K562 (cell line): Measurements from ENCODE around the gene BCAS3. TPM values are rescaled to one million over a fixed set of nuclear protein-coding genes. Genes with fewer than 3 reads are reported as not detected.

Source experiments
- ATAC-seq: fragments of 200-7000 bp; cut with Tn5 transposase; 3 replicates; pipeline ENCODE4 v1.9.1; 2020; ENCODE audit warnings: moderate library complexity
- BruUV-seq: library from RNA; stranded (reverse); fragments of 400-500 nt; replicated peaks from 2 replicates; lab custom pipeline; 2021; lab: Mats Ljungman, UMichigan
- CTCF ChIA-PET: fragments of 300-600 bp; formaldehyde crosslinking; extraction: SDS; loops from one replicate; lab custom pipeline; 2021; ENCODE audit warnings: low intra/inter-chr PET ratio; lab: Yijun Ruan, JAX
- POLR2A ChIA-PET: fragments of 300-600, 350-650 bp; sonication (Branson Sonifier 250); formaldehyde crosslinking; extraction: SDS; loops from one replicate; lab custom pipeline; 2021; ENCODE audit warnings: antibody characterized with exemption, inconsistent platforms; lab: Yijun Ruan, JAX
- DNase-seq, 4 experiments: peaks; one replicate each; pipeline versions ENCODE4 v3.0.0 to v3.0.0-alpha.2; 2011 to 2018; ENCODE audit warnings: low spot score in 3 of 4, mixed read lengths in 3 of 4; ENCODE audit errors: extremely low read depth in 1 of 4
- FAIRE-seq: peaks from 2 replicates; lab custom pipeline; 2011; peaks lifted over from hg19 to GRCh38; lab: Jason Lieb, UNC
- H2AFZ ChIP-seq: 2 replicates; pipeline ENCODE4 v1.6.0; 2011; ENCODE audit warnings: low read depth, low read length, control low read depth, inconsistent platforms
- H3K27ac ChIP-seq: fragments of 200-600 bp; 3 replicates; pipeline ENCODE4 v1.8.0; 2011; ENCODE audit warnings: low read depth, mild to moderate bottlenecking, control low read depth, inconsistent platforms, low read length, moderate library complexity, mixed read lengths; ENCODE audit errors: extremely low read depth
- H3K27me3 ChIP-seq, 2 experiments: fragments of 300-600 bp in 1 of 2; 2 replicates in 1 of 2; 3 replicates in 1 of 2; pipeline versions ENCODE4 v1.6.0 to v1.8.0; 2011; ENCODE audit warnings: inconsistent platforms in 2 of 2, low read length in 2 of 2, mild to moderate bottlenecking in 1 of 2, mixed read lengths in 1 of 2, moderate library complexity in 1 of 2; ENCODE audit not compliant: control insufficient read depth in 2 of 2, insufficient read depth in 2 of 2
- H3K36me3 ChIP-seq: fragments of 300-600 bp; 3 replicates; pipeline ENCODE4 v1.8.0; 2011; ENCODE audit warnings: mild to moderate bottlenecking, low read length, inconsistent platforms; ENCODE audit not compliant: control insufficient read depth, insufficient read depth
- H3K4me1 ChIP-seq, 2 experiments: fragments of 200-600 bp in 1 of 2; replicated peaks in 1 of 2; 2 replicates in 1 of 2; 3 replicates in 1 of 2; pipeline versions ENCODE4 v1.5.1 to v1.8.0; 2011; ENCODE audit warnings: inconsistent platforms in 2 of 2, low read length in 2 of 2, mild to moderate bottlenecking in 1 of 2, mixed read lengths in 1 of 2, moderate library complexity in 1 of 2; ENCODE audit not compliant: control insufficient read depth in 2 of 2, insufficient read depth in 2 of 2
- H3K4me2 ChIP-seq: 2 replicates; pipeline ENCODE4 v1.6.1; 2011; ENCODE audit warnings: low read length, control low read depth, inconsistent platforms, mixed read lengths; ENCODE audit not compliant: insufficient read depth
- H3K4me3 ChIP-seq: fragments of 200-600 bp; sonication (generic), shearing (Covaris generic); 2 replicates; pipeline ENCODE4 v1.5.1; 2016; ENCODE audit warnings: control low read depth, inconsistent platforms
- H3K79me2 ChIP-seq: fragments of 200-600 bp; 3 replicates; pipeline ENCODE4 v1.8.0; 2011; ENCODE audit warnings: low read length, inconsistent platforms; ENCODE audit not compliant: control insufficient read depth, insufficient read depth
- H3K9ac ChIP-seq, 2 experiments: 2 replicates each; pipeline versions ENCODE4 v1.6.0 to v1.6.1; 2011; ENCODE audit warnings: low read depth in 2 of 2, low read length in 2 of 2, control low read depth in 1 of 2, inconsistent platforms in 1 of 2, mild to moderate bottlenecking in 1 of 2, mixed read lengths in 1 of 2; ENCODE audit not compliant: insufficient read depth in 1 of 2
- H3K9me1 ChIP-seq: one replicate; pipeline ENCODE4 v1.6.0; 2011; ENCODE audit warnings: inconsistent platforms, mild to moderate bottlenecking, low read length, moderate library complexity; ENCODE audit not compliant: control insufficient read depth, insufficient read depth
- H3K9me3 ChIP-seq: replicated peaks from 2 replicates; pipeline ENCODE4 v1.5.1; 2011; ENCODE audit warnings: low read depth, low read length, inconsistent platforms; ENCODE audit not compliant: control insufficient read depth, insufficient read depth
- H4K20me1 ChIP-seq: replicated peaks from 2 replicates; pipeline ENCODE4 v1.6.1; 2011; ENCODE audit warnings: low read length, inconsistent platforms, mixed read lengths; ENCODE audit not compliant: control insufficient read depth, insufficient read depth
- BACH1 ChIP-seq: fragments of 200-800 bp; sonication (Bioruptor generic); IDR thresholded peaks from 2 replicates; pipeline ENCODE4 v1.6.1; 2016; ENCODE audit warnings: missing genetic modification characterization, missing compliant biosample characterization
- FOSL1 ChIP-seq: fragments of 200-800 bp; sonication (Bioruptor generic); conservative IDR thresholded peaks from 2 replicates; pipeline ENCODE4 v1.6.1; 2016; ENCODE audit warnings: missing genetic modification characterization, missing compliant biosample characterization
- KAT2B ChIP-seq: IDR thresholded peaks from one replicate; pipeline ENCODE4 v1.6.1; 2012; ENCODE audit warnings: low read depth, mild to moderate bottlenecking, control low read depth, inconsistent platforms, low read length, moderate library complexity
- MAZ ChIP-seq, 2 experiments: fragments of 450-650 bp in 1 of 2; sonication (generic) in 1 of 2; formaldehyde crosslinking; IDR thresholded peaks in 1 of 2; conservative IDR thresholded peaks in 1 of 2; 2 replicates each; pipeline versions ENCODE4 v1.4.0 to v1.5.0; 2020; ENCODE audit warnings: mild to moderate bottlenecking in 1 of 2, missing genetic modification reagents in 1 of 2
- MTA3 ChIP-seq: fragments of 450-650 bp; formaldehyde crosslinking; IDR thresholded peaks from 2 replicates; pipeline ENCODE4 v1.6.1; 2017; ENCODE audit warnings: mild to moderate bottlenecking, borderline replicate concordance
- PHF20 ChIP-seq: fragments of 450-650 bp; IDR thresholded peaks from 2 replicates; pipeline ENCODE4 v1.6.1; 2018; ENCODE audit not compliant: partially characterized antibody
- U2AF1 ChIP-seq: fragments of 200-400 bp; formaldehyde crosslinking; optimal IDR thresholded peaks from 2 replicates; pipeline ENCODE3; 2017; ENCODE audit warnings: mild to moderate bottlenecking, low read depth, low read length, moderate library complexity
- ZBTB1 ChIP-seq: sonication (generic); formaldehyde crosslinking; IDR thresholded peaks from 2 replicates; pipeline ENCODE4 v1.8.1; 2023; ENCODE audit warnings: missing genetic modification reagents, low read depth, mild to moderate bottlenecking, borderline replicate concordance
- ZNF143 ChIP-seq: sonication (generic); formaldehyde crosslinking; IDR thresholded peaks from 2 replicates; pipeline ENCODE4 v1.9.0; 2022; ENCODE audit warnings: mild to moderate bottlenecking, missing genetic modification reagents
- ZNF184 ChIP-seq: sonication (generic); formaldehyde crosslinking; IDR thresholded peaks from 2 replicates; pipeline ENCODE4 v1.5.0; 2020; ENCODE audit warnings: missing genetic modification reagents
- ZNF197 ChIP-seq: fragments of 200-800 bp; sonication (Bioruptor generic); IDR thresholded peaks from 2 replicates; pipeline ENCODE4 v1.6.1; 2016; ENCODE audit warnings: low read depth, missing genetic modification characterization, missing compliant biosample characterization
- ZNF274 ChIP-seq: IDR thresholded peaks from 2 replicates; pipeline ENCODE4 v1.6.1; 2011; ENCODE audit warnings: low read depth, mild to moderate bottlenecking, low read length, moderate library complexity, borderline replicate concordance
- ZNF354B ChIP-seq: fragments of 250-450 bp; sonication (Bioruptor Pico); IDR thresholded peaks from 2 replicates; pipeline ENCODE4 v1.4.0; 2020
- WGBS: fragments of 100-300 bp; shearing (Covaris generic); methylation state at CpG from one replicate; pipeline ENCODE4 v1.1.6; 2016; ENCODE audit warnings: low coverage, mixed read lengths; ENCODE audit not compliant: insufficient coverage; ENCODE audit errors: missing lambda C conversion rate; 5-methylcytosine and 5-hydroxymethylcytosine counted together
- in situ Hi-C: fragments of 300-500 bp; cut with MboI; formaldehyde crosslinking; loops from 4 replicates; pipeline ENCODE4 v1.15.0; 2018; ENCODE audit warnings: inconsistent platforms, mixed read lengths
- intact Hi-C: fragments of 100-400 bp; cut with micrococcal nuclease; formaldehyde crosslinking; loops from 2 replicates; pipeline ENCODE4 v1.14.2; 2022
- polyA plus RNA-seq, 8 experiments: library from polyadenylated mRNA; depleted of rRNA in 4 of 8; stranded (reverse) in 5 of 8; unstranded in 3 of 8; fragments of >200 nt; fragmentation: Nextera tagmentation in 2 of 8; fragmentation: Illumina TruSeq in 1 of 8; extraction: Ambion mirVana in 2 of 8; extraction: Trizol in 1 of 8; gene quantifications; 2 replicates each; pipeline versions ENCODE4 v1.2.1 to v1.2.3, GENCODE V29; 2011 to 2014; ENCODE audit warnings: inconsistent platforms in 1 of 8, missing spikeins in 1 of 8
- total RNA-seq, 7 experiments: library from RNA; depleted of rRNA in 6 of 7; stranded (reverse); fragments of >200 nt in 6 of 7; fragmentation: Illumina TruSeq in 2 of 7; extraction: Trizol in 2 of 7; gene quantifications; 2 replicates each; pipeline versions ENCODE4 v1.2.1 to v1.2.3, GENCODE V29; 2011 to 2021; ENCODE audit warnings: low replicate concordance in 1 of 7
- TF ChIP-seq, protein P1 (sequence below): sonication (generic); formaldehyde crosslinking; IDR thresholded peaks from 2 replicates; pipeline ENCODE4 v1.9.0; 2022; ENCODE audit warnings: mild to moderate bottlenecking, missing genetic modification reagents

BCAS3 gene
- total and polyA plus RNA-seq, 9 of the 15 experiments (the other 6 are each of a cell fraction or from before 2014, with no cell fraction given): 1.9 to 5.5 (median 3.5) TPM

DNA sequence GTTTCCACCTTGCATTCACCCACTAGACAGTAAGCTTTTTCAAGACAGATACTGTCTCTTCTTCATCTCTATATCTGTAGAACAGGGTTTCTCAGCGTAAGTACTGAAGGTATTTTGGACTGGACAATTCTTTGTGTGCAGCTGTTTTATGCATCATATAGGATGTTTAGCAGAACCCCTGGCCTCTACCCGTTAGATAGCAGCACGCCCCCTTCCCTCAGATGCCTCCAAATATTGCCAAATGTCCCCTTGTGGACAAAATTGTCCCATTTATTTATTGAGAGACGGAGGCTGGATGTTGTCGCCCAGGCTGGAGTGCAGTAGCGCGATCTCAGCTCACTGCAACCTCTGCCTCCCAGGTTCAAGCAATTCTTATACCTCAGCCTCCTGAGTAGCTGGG, 458.6 kb downstream of the BCAS3 start:
- 12% methylated on average over 5 of the region's 7 CpGs for WGBS
- no TSS peak for BruUV-seq
- ATAC-seq (no peak), DNase-seq (no peak), FAIRE-seq (no peak)
- H3K27ac ChIP-seq: no peak overlapping the region
- H3K4me2 ChIP-seq: no peak overlapping the region
- no peaks in the 10 kb centered on the region for H3K36me3 ChIP-seq
- no peak overlapping the region for H2AFZ ChIP-seq
- no peak overlapping the region for H3K4me3 ChIP-seq
- no peaks in the 10 kb centered on the region for H3K9me3 ChIP-seq
- H3K4me1 ChIP-seq: peaks cover 0 to 4% of the 10 kb centered on the region in 2 experiments; a peak in 1 of 5 replicates
- ChIA-PET CTCF (no interaction called here), POLR2A (interaction anchor here (0.8 kb wide), 1 partner anchor 10 kb away, joined by 3 read pairs; no protein-coding TSS in a partner anchor)
- intact Hi-C loops: no loop called here
- TF ChIP-seq MTA3 (no peak), ZNF354B (no peak), BACH1 (tag) (no peak), ZNF184 (no peak), ZNF197 (CRISPR knock-in tag) (no peak), PHF20 (no peak), ZNF274 (no peak), U2AF1 (no peak), ZBTB1 (CRISPR knock-in tag) (no peak), ZNF143 (no peak), MAZ (CRISPR knock-in tag; conservative IDR thresholded peaks at IDR 0.05 in 1 of 2, IDR thresholded peaks at IDR 0.05 in 1 of 2) (no peak), KAT2B (no peak), FOSL1 (tag) (no peak)
- TF ChIP-seq, protein P1, sequence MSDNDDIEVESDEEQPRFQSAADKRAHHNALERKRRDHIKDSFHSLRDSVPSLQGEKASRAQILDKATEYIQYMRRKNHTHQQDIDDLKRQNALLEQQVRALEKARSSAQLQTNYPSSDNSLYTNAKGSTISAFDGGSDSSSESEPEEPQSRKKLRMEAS: no peak
- H3K27me3 ChIP-seq: peaks cover 6 to 18% of the 10 kb centered on the region in 2 experiments; a peak in 4 of 5 replicates
- no peaks in the 10 kb centered on the region for H4K20me1 ChIP-seq
- H3K9ac ChIP-seq: no peak overlapping the region
- in situ Hi-C loops: no loop called here
- H3K9me1 ChIP-seq: no peaks in the 10 kb centered on the region
- H3K79me2 ChIP-seq: no peaks in the 10 kb centered on the region
